Ascending aorta (tissue), 2 donors: ENCODE measurements around the gene STON2. TPM values are rescaled to one million over a fixed set of nuclear protein-coding genes. Genes with fewer than 3 reads are reported as not detected.
"Not testable (repeated sequence)": the region's sequence is repeated elsewhere in the genome, so short reads cannot be mapped to it uniquely, and the experiment has no call there.

Source experiments
- DNase-seq, 2 donors: peaks; one replicate each; pipeline ENCODE4 v3.0.0-alpha.2; 2019; ENCODE audit warnings: low spot score in 2 of 2
- H3K27ac ChIP-seq, 2 donors: fragments of 200-600 bp; sonication (generic); one replicate each; pipeline ENCODE4 v1.5.1; 2016 to 2017; ENCODE audit warnings: mild to moderate bottlenecking in 1 of 2
- H3K27me3 ChIP-seq: fragments of 200-600 bp; sonication (generic); one replicate; pipeline ENCODE4 v1.5.1; 2017
- H3K36me3 ChIP-seq, 2 donors: fragments of 200-600 bp; sonication (generic); one replicate each; pipeline ENCODE4 v1.5.1; 2016
- H3K4me1 ChIP-seq, 2 donors: fragments of 200-600 bp; sonication (generic); one replicate each; pipeline ENCODE4 v1.5.1; 2016 to 2017; ENCODE audit warnings: mild to moderate bottlenecking in 1 of 2
- H3K4me3 ChIP-seq, 2 donors: fragments of 200-600 bp; sonication (generic); one replicate each; pipeline ENCODE4 v1.5.1; 2016 to 2017; ENCODE audit warnings: mild to moderate bottlenecking in 1 of 2
- H3K9me3 ChIP-seq, 2 donors: fragments of 200-600 bp; sonication (generic); one replicate each; pipeline ENCODE4 v1.5.1; 2016
- intact Hi-C: fragments of 100-400 bp; cut with DNase I; formaldehyde crosslinking; loops from one replicate; pipeline ENCODE4 v1.15.1; 2023
- total RNA-seq: library from RNA; depleted of rRNA; stranded (reverse); fragments of >200 nt; gene quantifications from one replicate; pipeline ENCODE4 v1.1.0, GENCODE V29; 2016
- TF ChIP-seq, protein P1 (sequence below), 3 experiments: fragments of 200-600 bp in 2 of 3; fragments of 450-650 bp in 1 of 3; sonication (generic) in 2 of 3; IDR thresholded peaks; one replicate each; pipeline ENCODE4 v1.5.1; 2016 to 2019; ENCODE audit warnings: antibody characterized with exemption in 3 of 3, mild to moderate bottlenecking in 1 of 3, moderate library complexity in 1 of 3

Gene STON2
- total RNA-seq, 1 donor from 2014 or later = 54.0 TPM

- intact Hi-C loops = no loop called here
These were observed 164.0 kb downstream of the STON2 start for GRCh38 chr14:81236138-81236537.

DNA sequence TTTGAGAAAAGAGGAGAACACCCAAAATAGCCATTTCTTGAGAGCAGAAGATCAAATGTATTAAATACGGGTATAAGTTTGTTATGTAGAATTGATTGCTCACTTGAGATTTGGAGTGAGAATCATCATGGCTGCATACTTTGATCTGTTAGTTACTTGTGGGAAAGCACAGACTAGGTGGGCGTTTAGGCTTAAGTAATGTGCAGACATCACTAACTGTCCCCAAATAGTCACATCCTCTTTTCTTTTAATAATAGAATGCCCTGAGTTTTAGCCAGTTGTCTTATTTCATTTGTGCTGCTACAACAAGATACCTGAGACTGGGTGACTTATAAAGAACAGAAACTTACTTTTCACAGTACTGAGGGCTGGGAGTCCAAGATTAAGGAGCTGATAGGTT is 165.0 kb downstream of the STON2 start:
- TF ChIP-seq, protein P1, sequence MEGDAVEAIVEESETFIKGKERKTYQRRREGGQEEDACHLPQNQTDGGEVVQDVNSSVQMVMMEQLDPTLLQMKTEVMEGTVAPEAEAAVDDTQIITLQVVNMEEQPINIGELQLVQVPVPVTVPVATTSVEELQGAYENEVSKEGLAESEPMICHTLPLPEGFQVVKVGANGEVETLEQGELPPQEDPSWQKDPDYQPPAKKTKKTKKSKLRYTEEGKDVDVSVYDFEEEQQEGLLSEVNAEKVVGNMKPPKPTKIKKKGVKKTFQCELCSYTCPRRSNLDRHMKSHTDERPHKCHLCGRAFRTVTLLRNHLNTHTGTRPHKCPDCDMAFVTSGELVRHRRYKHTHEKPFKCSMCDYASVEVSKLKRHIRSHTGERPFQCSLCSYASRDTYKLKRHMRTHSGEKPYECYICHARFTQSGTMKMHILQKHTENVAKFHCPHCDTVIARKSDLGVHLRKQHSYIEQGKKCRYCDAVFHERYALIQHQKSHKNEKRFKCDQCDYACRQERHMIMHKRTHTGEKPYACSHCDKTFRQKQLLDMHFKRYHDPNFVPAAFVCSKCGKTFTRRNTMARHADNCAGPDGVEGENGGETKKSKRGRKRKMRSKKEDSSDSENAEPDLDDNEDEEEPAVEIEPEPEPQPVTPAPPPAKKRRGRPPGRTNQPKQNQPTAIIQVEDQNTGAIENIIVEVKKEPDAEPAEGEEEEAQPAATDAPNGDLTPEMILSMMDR (IDR thresholded peaks at IDR 0.05) = no peak
- no peak for DNase-seq
- intact Hi-C loops = no loop called here

More at GRCh38 chr14:81236138-81236537, 164.0 kb downstream of the STON2 start:
- no peak for DNase-seq
- Histone ChIP-seq H3K27ac (no peak overlapping the region), H3K4me1 (no peaks in the 10 kb centered on the region), H3K27me3 (no peaks in the 10 kb centered on the region), H3K9me3 (no peaks in the 10 kb centered on the region), H3K36me3 (no peaks in the 10 kb centered on the region), H3K4me3 (no peak overlapping the region)
- TF ChIP-seq, protein P1 (IDR thresholded peaks at IDR 0.05) = no peak

GRCh38 chr14:81234278-81234677 is 165.8 kb downstream of the STON2 start:
- no peaks in the 10 kb centered on the region for H3K27me3 ChIP-seq
- H3K4me3 ChIP-seq = no peak overlapping the region
- no peaks in the 10 kb centered on the region for H3K36me3 ChIP-seq
- intact Hi-C loops = no loop called here
- H3K4me1 ChIP-seq = no peaks in the 10 kb centered on the region
- H3K9me3 ChIP-seq = no peaks in the 10 kb centered on the region
- no peak for DNase-seq
- H3K27ac ChIP-seq = no peak overlapping the region
- TF ChIP-seq, protein P1 (IDR thresholded peaks at IDR 0.05) = no peak

More for the DNA sequence above, 165.0 kb downstream of the STON2 start:
- Histone ChIP-seq H3K4me1 (no peaks in the 10 kb centered on the region), H3K27me3 (no peaks in the 10 kb centered on the region), H3K4me3 (no peak overlapping the region), H3K27ac (no peak overlapping the region), H3K9me3 (no peaks in the 10 kb centered on the region), H3K36me3 (no peaks in the 10 kb centered on the region)

- no peak overlapping the region for H3K27ac ChIP-seq
- H3K9me3 ChIP-seq = no peaks in the 10 kb centered on the region
- no peaks in the 10 kb centered on the region for H3K4me1 ChIP-seq
- no peak overlapping the region for H3K4me3 ChIP-seq
- DNase-seq = no peak
- TF ChIP-seq, protein P1 (IDR thresholded peaks at IDR 0.05) = no peak
- intact Hi-C loops = no loop called here
- H3K27me3 ChIP-seq = no peaks in the 10 kb centered on the region
- H3K36me3 ChIP-seq = no peaks in the 10 kb centered on the region
These were observed 166.5 kb downstream of the STON2 start for GRCh38 chr14:81233615-81234014.

GRCh38 chr14:81231540-81231939 is 168.6 kb downstream of the STON2 start:
- Histone ChIP-seq H3K9me3 (no peaks in the 10 kb centered on the region), H3K4me1 (no peaks in the 10 kb centered on the region), H3K27ac (no peak overlapping the region), H3K4me3 (no peak overlapping the region), H3K27me3 (no peaks in the 10 kb centered on the region), H3K36me3 (no peaks in the 10 kb centered on the region)
- TF ChIP-seq, protein P1 (IDR thresholded peaks at IDR 0.05) = no peak
- intact Hi-C loops = no loop called here
- DNase-seq = no peak

DNA sequence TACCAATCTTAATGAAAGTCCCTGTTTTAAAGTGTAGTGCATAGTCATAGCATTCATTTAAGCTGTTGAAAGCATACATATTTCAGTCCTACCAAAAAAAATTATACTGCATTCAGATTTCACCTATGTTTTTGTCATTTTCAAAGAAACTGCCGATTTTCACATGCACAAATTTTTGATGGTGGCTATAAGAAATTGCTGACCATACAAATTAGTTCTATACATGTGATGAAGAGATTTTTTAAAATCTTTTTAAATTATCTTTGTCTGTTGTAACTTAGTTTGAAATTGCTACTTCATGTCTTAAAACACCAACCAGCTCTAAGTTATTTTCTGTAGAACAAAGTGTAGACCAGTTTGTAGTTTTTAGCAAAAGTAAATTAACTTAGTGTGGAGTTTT is 175.9 kb downstream of the STON2 start:
- Histone ChIP-seq H3K4me1 (peaks cover 2 to 6% of the 10 kb centered on the region in 2 donors), H3K36me3 (no peaks in the 10 kb centered on the region), H3K9me3 (no peaks in the 10 kb centered on the region), H3K4me3 (no peak overlapping the region), H3K27me3 (no peaks in the 10 kb centered on the region), H3K27ac (no peak overlapping the region)
- TF ChIP-seq, protein P1 (IDR thresholded peaks at IDR 0.05) = no peak
- intact Hi-C loops = loop anchor here (5.0 kb wide), 2 partner anchors 227 to 282 kb away; partner anchors contain the start of gene CEP128
- no peak for DNase-seq

GRCh38 chr14:81223788-81224187 is 176.3 kb downstream of the STON2 start:
- intact Hi-C loops = loop anchor here (5.0 kb wide), 2 partner anchors 226 to 281 kb away; partner anchors contain the start of gene CEP128
- not testable (repeated sequence) for H3K4me3 ChIP-seq

More at GRCh38 chr14:81223788-81224187, 176.3 kb downstream of the STON2 start:
- not testable (repeated sequence) for H3K27me3 ChIP-seq, DNase-seq, H3K27ac ChIP-seq, H3K9me3 ChIP-seq, H3K36me3 ChIP-seq, H3K4me1 ChIP-seq
